Right forelimb (tissue), 1 donor: ENCODE results near the gene DTX1.

Experiments
- DNase-seq: peaks from one replicate; pipeline ENCODE4 v3.0.0-alpha.2; 2018

The DTX1 gene

GRCh38 chr12:113056631-113057488, at the start of gene DTX1:
Gene DTX1 (plus strand): TSS chr12:113056730. CDS start chr12:113058193, 1,463 bp downstream.
- DNase-seq = no peak

DNA sequence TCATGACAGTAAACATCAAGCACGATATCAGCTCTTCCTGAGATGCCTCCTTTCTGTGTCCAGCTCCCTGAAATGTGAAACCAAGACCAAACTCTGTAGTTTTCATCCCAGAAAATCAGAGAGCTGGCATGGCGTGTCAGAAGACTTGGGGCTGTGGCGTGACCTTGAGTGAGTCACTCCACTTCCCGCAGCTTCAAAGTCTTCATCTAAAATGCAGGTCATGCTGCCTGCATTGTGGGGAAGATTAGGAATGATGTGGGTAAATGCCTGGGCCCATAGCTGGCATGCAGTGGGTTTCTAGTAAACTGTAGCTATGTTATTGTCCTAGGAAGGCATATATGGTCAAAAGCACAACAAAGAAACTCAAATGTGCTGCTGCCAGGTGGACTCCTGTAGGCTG, 49.4 kb upstream of the DTX1 start:
- DNase-seq = no peak

GRCh38 chr12:113010701-113011100, 45.8 kb upstream of the DTX1 start:
- no peak for DNase-seq

GRCh38 chr12:113014565-113014964, 42.0 kb upstream of the DTX1 start:
- DNase-seq = no peak

DNA sequence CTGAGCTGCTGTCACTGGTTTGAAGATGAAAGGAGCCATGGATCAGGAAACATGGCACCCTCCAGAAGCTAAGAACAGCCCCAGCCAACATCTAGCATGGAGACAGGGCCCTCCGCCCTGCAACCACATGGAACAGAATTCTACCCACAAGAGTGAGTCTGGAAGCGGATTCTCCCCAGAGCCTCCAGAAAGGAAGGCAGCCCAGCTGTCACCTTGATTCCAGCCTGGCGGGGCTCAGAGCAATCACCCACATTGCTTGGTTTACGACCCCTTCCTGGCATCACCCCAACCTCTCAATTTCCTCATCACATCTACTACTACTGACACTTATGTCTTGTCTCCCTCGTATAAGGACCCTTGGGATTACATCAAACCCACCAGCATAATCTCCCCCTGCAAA, 39.7 kb upstream of the DTX1 start:
- no peak for DNase-seq

GRCh38 chr12:113019025-113019424, 37.5 kb upstream of the DTX1 start:
- DNase-seq = no peak

GRCh38 chr12:113021500-113021899, 35.0 kb upstream of the DTX1 start:
- no peak for DNase-seq

DNA sequence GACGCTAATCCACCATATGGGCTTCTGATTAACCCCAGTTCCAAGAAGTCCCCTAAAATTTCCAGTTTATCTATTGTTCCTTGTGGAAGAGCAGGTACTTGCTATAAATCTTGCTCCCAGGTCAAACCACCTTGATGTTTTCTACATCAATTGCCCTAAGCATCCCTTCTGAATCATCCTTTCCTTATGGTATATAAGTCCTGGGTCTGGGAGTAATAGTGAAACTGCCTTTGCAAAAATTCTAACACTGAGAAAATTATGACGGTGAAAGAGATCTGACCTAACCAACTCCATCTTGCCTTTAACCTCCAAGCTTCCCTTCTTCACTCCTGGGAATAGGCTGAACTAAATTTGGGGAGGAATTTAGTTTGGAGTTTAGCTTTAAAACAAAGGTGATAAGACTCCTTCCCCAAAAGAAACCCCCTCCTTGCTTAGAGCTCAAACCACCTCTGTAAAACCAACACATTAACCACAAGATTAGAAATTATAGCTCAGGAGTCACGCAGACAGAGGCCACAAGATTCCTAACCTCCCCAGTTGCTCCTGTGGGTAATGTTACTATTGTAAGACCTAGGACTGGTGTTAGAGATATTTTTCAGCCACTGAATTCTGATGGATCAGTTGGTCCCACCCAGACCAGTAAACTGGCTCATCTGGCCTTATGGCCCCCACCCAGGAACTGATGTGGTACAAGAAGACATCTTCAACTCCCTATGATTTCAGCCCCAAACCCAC, 33.8 kb upstream of the DTX1 start:
- DNase-seq = no peak

DNA sequence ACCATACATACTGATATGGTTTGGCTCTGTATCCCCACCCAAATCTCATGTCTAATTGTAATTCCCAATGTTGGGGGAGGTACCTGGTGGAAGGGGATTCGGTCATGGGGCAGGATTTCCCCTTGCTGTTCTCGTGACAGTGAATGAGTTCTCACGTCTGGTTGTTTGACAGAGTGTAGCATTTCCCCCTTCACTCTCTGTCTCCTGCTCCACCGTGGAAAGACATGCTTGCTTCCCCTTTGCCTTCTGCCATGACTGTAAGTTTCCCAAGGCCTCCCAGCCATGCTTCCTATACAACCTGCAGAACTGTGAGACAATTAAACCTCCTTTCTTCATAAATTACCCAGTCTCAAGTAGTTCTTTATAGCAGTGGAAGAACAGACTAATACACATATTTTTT, 28.8 kb upstream of the DTX1 start:
- DNase-seq = no peak

DNA sequence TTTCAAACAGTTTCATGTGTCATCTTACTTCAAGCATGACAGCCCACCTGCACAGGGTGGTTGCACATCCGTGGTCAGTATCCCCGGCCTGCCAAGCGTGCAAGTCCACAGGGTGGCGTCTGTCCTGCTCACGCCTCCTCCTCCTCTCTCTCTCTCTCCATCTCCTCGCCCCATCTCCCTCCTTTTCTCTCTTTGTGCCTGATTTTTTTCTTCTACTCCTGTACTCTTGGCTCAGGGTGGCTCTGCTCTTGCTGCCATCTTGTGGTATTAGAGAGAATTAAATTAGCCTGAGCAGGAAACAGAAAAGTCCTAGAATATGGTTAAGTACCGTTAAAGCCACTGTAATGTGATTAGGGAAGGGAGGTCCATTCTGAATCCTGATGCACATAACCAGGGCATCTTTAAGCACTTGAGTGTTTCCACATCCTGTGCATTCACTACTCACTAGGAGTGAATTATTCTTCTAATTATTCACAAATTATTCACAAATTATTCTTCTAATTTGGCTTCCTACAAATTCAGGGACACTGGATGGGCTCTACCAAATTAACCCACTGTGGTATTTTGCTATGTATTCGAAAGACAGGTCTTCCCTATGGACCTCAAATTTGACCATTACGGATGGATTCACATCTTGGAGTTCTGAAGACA, 25.5 kb upstream of the DTX1 start:
- peak; percentile 43 for DNase-seq

DNA sequence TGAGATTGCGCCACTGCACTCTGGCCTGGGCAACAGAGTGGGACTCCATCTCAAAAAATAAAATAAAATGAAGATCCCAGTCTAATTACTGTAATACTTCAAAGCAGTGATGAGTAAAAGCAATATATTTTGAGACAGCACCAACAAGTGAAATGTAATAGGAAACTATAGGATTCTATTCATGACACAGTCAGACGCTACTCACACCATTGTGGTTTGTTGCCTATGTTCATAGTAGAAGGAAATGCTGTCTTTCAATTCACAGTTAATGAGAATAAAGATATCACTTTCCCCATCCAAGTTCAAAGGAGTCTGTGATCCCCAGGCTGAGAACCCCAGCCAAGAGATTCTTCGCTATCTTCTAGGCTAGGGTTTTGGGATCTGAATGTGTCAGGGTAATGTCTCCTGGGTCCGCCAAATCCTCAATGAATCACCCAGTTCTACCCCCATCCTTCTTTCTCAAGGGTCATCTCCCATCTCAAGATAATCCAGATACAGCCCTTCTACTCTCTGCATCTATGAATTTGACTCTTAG, 16.6 kb upstream of the DTX1 start:
- no peak for DNase-seq

DNA sequence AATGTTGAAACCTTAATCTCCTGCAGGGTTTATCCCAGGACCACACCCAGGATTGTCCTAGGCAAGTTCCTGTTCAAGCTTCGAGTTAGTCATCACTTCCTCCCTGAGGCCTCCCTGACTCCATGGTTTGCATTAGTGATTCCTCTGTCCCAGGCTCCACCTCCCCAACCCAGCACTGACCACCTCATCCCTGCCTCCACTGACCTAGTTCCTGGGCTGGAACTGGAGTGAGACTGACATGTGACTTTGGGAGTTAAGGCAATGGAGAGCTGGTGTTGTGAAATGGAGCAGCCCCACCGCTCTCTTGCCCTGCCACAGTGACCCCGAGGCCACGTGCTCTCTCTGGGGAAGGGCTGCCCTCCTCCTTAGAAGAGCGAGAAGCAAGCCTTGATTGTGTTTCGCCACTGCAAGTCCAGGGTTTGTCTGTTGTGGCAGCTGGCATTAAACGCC, 15.8 kb upstream of the DTX1 start:
- DNase-seq = no peak

GRCh38 chr12:113041560-113041959, 15.0 kb upstream of the DTX1 start:
- DNase-seq = no peak

- DNase-seq = no peak
Measured at GRCh38 chr12:113043240-113043639, 13.3 kb upstream of the DTX1 start.

DNA sequence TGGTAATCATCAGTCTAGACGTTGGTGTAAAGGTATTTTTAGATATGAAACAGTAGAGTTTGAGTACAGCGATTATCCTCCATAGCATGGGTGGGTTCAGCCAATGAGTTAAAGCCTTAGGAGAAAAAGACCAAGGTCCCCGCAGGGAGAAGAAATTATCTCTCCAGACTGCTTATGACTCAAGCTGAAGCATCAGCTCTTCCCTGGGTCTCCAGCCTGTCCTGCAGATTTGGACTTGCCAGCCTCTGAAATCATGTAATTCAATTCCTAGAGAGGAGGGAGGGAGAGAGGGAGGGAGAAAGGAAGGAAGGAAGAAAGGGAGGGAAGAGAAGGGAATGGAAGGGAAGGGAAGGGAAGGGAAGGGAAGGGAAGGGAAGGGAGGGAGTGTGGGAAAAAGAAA, 12.0 kb upstream of the DTX1 start:
- no peak for DNase-seq

DNA sequence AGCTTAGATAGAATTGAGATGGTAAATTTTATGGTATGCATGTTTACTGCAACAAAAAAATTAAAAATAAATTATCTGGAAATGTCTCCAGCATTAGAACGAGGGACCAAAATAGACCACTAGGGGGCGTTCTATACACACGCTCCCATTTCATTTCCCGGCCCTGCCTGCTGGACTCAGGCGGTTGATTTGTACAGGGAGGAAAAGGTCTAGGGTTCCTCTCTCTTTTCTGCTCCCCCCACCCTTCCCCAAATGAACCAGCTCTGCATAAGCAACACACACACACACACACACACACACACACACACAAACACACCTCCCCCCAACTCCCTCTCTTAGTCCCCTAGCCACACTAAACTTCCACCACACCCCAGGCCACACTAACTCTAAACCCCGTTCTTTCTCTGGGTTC, 7.8 kb upstream of the DTX1 start:
- DNase-seq = peak; percentile 68

DNA sequence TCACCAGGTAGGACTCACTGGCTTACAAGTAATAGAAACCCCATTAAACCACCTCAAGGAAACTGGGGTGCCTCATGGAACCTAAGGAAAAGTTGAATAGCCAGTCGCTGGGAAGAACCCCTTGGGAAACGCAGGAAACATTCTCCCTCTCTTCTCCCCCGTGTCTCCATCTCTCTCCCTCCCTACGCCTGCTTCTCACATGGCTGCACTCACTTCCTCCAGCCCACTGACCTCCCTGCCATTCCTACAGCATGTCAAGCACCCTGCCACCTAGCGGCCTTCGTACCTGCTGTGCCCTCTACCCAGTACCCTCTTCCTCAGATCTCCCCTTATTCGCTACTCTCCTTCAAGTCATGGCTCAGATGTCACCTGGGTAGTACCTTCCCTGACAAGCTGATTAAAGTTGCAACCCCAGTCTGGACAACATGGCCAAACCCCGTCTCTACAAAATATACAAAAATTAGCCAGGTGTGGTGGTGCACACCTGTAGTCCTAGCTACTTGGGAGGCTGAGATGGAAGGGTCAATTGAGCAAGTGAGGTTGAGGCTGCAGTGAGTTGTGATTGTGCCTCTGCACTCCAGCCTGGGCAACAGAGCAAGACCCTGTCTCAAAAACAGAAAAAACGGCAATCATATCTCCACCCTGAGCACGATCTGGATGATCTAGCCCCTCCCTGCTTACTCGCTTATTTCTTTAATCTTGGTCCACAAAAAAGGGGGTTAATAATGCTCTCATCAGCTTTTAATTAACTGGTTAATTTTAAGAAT, 6.4 kb upstream of the DTX1 start:
- no peak for DNase-seq

DNA sequence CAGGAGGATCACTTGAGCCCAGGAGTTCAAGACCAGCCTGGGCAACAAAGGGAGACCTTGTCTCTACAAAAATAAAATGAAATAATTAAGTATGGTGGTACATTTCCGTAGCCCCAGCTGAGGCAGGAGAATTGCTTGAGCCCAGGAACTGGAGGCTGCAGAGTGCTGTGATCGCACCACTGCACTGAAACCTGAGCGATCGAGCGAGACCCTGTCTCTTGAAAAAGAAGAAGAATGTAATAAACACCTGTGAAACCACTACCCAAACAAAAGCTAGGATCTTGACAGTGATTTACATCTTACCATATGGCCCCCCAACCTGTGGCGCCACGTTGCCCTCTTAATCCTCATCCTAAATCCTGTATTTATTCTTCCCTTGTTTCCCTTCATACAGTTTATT, 5.7 kb upstream of the DTX1 start:
- no peak for DNase-seq

- DNase-seq = no peak
Measured at GRCh38 chr12:113051759-113052158, 4.8 kb upstream of the DTX1 start.

DNA sequence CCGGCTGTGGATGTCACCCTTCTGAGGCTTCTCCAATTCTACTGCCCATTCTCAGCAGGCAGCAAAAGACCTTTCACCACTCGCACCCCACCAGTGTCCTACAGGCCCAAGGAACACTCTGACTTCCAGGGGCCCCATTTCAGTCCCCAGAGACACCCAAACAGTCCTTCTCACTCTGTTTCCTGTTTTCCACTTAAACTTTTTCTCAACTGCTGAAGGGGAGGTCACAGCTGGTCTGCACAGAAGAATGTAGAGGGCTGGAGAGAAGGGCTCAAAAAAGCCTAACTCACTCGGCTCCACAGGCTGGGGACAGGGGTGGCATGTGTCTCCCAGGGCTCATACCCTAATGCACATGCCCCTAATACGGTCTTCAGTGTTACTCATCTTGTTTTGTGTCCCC, 4.2 kb upstream of the DTX1 start:
- no peak for DNase-seq

- no peak for DNase-seq
Measured at GRCh38 chr12:113054948-113055486, 1.5 kb upstream of the DTX1 start.
